Stimulated activated CD4-positive, alpha-beta T cell treated with anti-CD3 and anti-CD28 coated beads, TNF-alpha, amount 100 ng/mL, for 1 hour (primary cell): ENCODE measurements around the gene NOVA1.

Experiments
- DNase-seq, 3 donors: peaks; one replicate each; pipeline ENCODE4 v3.0.0-alpha.2; 2020; ENCODE audit warnings: low read depth in 3 of 3, low spot score in 1 of 3

Gene NOVA1

DNA sequence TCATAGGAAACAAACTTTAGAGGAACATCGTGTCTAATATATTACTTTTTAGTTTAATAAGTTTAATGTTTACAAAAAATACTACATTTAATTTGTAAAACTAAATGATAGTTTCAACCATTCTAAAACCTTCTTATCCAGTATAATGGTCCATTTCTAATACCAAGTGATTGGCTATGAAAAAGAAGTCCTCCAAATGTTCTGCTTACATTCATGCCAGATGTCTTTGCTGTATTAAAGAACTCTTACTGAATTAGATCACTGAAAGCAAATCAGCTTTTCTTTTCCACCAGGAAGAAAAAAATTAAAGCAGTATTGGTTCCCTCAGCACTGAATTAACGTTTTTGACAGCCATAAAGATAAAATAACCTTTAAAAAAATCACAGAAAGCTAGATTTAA is 3.7 kb downstream of the NOVA1 start:
- no peak for DNase-seq

- DNase-seq = no peak
These were observed 4.5 kb downstream of the NOVA1 start for GRCh38 chr14:26593357-26593756.

DNA sequence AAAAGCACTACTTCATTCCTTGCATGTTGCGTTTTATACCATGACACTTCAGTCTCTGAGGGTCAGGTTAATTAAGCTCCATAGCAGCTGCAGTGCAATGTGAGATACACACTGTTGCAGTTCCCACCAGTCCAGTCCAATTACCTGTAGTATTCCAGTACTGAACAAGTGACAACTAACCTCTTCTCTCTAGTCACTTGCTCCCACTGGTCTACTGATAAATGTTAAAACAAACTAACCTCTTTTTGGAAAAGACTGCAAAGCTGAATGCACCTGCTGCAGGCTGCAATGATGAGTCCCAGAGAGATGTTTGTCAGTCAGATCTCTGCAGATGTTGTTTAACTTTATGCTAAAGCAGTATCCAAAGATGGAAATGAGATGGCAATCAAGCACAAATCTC is 7.9 kb downstream of the NOVA1 start:
- no peak for DNase-seq

- DNase-seq = no peak
These were observed 20.1 kb downstream of the NOVA1 start for GRCh38 chr14:26577711-26578110.

DNA sequence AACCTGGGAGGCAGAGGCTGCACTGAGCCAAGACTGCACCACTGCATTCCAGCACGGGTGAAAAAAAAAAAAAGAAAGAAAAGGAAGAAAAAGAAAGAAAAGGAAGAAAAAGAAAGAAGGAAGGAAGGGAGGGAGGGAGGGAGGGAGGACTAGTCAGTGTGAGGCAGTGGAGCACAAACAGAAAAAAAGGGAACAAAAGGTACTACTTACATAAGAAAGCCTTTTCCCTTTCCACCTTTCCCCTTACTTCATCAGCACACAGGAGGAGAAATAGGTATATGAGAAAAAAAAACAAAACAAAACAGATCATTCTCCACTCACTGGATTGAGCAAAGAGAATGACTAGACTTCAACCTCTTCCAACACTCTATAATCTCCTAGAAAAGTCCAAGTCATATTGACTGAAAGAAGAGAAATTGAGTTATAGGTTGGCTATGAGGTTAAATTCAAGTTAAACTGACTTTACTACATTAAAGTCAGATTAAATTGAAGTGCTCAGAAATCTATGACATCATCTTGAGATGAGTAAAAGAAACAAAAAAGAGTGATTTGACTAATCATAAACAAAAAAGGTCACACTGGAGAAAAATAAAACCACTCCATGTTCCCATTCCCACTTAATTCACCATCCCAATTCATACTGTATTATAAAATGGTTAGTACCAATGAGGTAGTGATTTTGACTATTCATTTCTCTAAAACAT is 43.6 kb downstream of the NOVA1 start:
- DNase-seq = no peak

DNA sequence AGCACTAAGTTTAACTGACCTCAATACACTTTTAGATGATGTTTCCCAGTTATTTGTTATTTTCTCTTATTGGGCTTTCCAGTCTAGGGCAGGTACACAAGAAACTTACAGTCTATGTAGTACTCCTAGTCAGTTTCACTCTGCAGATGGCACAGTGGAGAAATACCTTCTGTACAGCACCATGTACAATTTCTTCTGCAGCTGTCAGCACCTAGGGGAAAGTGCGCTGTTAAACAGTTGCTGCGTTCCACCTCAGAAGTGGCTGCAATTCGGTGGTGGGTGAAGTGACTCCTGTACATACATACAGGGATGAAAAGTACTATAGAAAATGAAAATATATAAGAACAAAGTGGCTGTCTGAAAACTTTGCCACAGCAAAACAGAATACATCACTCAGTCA is 48.3 kb downstream of the NOVA1 start:
- DNase-seq = no peak

GRCh38 chr14:26548406-26548805 is 49.4 kb downstream of the NOVA1 start:
- DNase-seq = no peak

DNA sequence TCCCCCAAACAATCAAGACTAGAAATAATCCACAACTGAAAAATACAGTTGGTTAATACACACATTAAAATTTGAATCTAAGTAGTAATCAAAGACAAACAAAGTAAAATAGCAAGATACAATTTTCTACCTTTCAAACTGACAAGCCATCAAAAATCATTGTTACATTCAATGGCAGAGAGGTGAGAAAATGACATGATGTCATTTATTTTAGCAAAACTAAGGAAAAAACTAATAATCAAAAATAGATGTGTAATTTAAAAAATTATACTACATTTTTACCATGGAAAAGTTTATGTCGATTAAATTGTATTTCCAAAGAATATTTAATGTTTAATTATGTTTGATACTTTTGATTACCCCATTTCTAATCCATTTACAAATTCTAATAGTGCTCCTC is 59.7 kb downstream of the NOVA1 start:
- DNase-seq = no peak

GRCh38 chr14:26531894-26532293 is 65.9 kb downstream of the NOVA1 start:
- no peak for DNase-seq

- DNase-seq = no peak
These were observed 69.2 kb downstream of the NOVA1 start for GRCh38 chr14:26528415-26529182.

- no peak for DNase-seq
These were observed 70.7 kb downstream of the NOVA1 start for GRCh38 chr14:26527095-26527494.

GRCh38 chr14:26526137-26526536 is 71.7 kb downstream of the NOVA1 start:
- no peak for DNase-seq

GRCh38 chr14:26525085-26525484 is 72.7 kb downstream of the NOVA1 start:
- DNase-seq = no peak

DNA sequence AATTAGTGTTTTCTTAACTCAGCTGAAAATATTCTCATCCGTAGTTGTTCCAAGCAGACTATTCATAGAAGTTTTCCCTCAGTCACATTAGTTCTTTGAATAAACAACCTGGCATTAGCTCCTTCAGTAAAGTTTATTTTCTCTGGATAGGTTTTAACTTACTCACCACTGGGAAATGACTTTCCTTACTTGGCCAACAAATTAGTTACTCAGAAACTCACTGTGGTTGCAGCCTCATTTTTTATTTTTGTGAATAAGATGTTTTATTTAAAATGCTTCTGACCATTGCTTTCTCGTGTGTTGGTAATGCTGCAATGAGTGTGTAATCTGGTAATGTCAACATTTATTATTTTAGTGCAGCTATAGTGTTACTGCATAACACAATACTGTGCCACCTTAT is 74.9 kb downstream of the NOVA1 start:
- DNase-seq = no peak

DNA sequence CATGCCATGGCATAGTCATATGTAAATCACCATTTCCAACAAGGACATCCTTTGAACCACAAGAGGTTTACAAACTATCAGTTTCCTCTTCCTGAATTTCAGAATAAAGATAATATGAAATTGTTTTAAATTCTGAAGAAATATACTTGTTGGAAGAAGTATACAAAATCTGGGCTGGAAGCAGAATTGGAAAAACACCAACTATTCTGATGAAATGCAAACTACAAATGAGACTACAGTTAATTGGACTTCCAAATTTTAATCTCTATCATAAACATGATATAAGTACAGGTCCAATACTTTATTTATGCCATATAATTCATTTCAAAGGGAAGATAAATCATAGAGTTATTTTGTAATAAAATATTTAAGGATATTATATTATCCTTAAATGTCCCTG is 80.1 kb downstream of the NOVA1 start:
- no peak for DNase-seq

DNA sequence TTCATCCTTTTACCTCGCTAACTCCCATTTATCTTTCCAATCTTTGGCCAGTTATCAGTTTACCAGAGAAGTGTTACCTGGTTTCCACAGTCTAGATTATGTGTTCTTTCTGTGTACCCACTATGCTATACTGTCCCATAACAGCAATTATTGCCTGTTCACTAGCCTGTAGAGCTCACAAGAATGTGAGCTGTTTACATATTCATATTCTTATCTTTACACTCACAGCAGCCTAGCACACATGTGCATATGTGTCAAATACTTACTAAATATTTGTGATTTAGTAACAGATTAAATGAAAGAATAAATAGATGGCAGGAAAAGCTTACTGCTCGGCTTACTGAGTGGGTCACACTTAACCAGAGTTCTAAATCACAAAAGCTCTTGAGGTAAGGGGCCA is 97.8 kb downstream of the NOVA1 start:
- no peak for DNase-seq

DNA sequence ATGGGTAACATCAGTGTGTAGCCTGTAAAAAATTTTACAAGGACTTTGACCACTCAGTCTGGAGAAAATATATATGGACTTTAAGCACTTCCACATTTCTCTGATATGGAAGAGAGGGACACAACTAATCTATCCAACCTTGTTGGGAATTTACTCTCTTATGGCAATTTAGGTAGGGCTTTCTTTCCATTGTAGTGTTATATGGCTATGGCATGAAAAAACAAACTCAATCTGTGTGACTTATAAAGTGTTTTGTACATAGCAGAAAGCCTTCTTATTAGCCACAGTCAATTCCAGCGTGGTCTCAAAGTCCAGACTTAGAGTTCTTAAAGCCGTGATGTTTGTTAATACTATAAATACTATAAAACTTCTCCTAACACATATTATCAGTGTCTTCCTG is 98.3 kb downstream of the NOVA1 start:
- no peak for DNase-seq

DNA sequence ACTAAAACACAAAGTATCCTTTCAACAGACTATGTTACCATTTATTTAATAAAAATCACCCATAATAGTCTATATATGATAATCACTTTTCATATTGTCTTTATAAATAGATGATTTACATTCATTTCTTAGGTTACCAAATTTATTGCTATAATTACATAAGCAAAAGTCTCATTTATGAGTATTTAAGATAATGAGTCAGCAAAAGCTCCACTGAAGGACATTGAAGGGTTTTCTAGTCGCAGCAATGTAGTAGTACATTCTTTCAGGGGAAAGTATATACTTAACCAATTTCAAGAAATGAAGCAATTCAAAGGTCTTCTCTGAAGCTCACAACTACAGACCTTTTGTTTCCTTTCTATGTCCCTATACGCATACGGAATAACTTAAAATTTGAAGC is 110.9 kb downstream of the NOVA1 start:
- no peak for DNase-seq

DNA sequence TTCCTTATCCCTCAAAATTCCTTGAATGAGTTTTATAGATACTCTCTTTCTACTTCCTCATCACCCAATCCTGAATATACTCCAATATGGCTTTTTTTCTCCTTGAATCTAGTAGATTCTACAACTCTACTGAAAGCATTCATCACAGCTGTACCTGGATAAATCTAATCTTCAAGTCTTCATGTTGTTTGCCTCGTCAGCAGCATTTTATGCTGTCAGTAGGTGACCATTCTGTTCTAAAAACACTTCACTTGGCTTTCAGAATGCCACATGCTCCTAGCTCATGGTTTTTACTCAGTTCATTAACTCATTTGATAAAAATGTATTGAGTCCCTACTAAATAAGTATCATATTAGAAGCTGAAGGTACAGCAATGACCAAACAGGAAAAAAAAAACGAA is 113.3 kb downstream of the NOVA1 start:
- no peak for DNase-seq

DNA sequence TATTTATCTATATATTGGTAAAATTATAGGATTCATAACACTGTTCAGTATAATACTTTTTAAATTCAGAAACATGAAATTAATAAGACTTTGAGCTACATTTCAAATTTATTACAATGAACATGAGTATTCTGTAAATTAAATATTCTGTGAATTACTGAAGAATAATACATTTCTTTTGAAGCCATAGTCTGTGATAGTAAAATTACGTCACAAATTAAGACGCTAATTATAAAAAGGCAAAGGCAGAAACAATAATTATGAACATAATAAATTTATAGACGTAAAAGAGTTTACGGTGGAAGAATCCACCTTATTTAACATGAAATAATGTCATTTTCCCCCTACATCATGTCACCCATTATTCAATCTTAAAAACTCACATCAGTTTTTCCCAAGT is 118.9 kb downstream of the NOVA1 start:
- no peak for DNase-seq

- no peak for DNase-seq
These were observed 131.0 kb downstream of the NOVA1 start for GRCh38 chr14:26466862-26467261.

DNA sequence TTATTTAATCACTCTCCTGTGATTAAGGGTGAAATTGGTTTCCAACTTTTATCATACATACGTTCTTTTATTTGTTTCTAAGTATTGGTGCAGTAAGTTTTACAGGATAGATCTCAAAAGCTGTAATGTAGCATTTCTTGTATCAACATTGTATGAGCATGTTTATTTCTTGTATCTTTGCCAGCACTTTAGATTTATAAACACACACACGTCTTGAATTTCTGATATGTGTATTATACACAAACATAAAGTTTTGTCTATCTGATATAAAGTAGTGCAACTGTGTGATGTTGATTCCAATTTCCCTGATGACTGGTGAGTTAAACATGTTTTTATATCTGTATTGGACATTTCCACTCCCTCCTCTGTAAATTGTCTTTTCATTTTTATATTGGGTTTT is 134.7 kb downstream of the NOVA1 start:
- no peak for DNase-seq

- no peak for DNase-seq
These were observed 143.7 kb downstream of the NOVA1 start for GRCh38 chr14:26454105-26454504.
